Heart left ventricle (tissue), 16 donors: ENCODE measurements around the gene ARNT2. TPM values are rescaled to one million over a fixed set of nuclear protein-coding genes. Genes with fewer than 3 reads are reported as not detected.

Experiments
- ATAC-seq, 4 donors: fragments of 200-7000 bp; cut with Tn5 transposase; one replicate each; pipeline ENCODE4 v1.9.1; 2020 to 2022; ENCODE audit warnings: moderate library complexity in 4 of 4, mild to moderate bottlenecking in 3 of 4, moderate number of reproducible peaks in 1 of 4
- DNase-seq, 5 donors: peaks; one replicate each; pipeline ENCODE4 v3.0.0-alpha.2; 2020
- H3K27ac ChIP-seq, 12 donors: fragments of 200-600 bp; sonication (generic) in 4 of 12; one replicate each; pipeline versions ENCODE4 v1.5.0 to v1.8.0; 2016 to 2022; ENCODE audit warnings: mild to moderate bottlenecking in 2 of 12
- H3K27me3 ChIP-seq, 9 donors: fragments of 200-600 bp; sonication (generic) in 2 of 9; one replicate each; pipeline versions ENCODE4 v1.5.1 to v1.8.0; 2016 to 2022; ENCODE audit warnings: mild to moderate bottlenecking in 3 of 9
- H3K36me3 ChIP-seq, 9 donors: fragments of 200-600 bp; sonication (generic) in 2 of 9; one replicate each; pipeline versions ENCODE4 v1.5.0 to v1.8.0; 2018 to 2022; ENCODE audit warnings: mild to moderate bottlenecking in 2 of 9
- H3K4me1 ChIP-seq, 12 donors: fragments of 200-600 bp; sonication (generic) in 4 of 12; one replicate each; pipeline versions ENCODE4 v1.5.0 to v1.8.0; 2016 to 2022; ENCODE audit warnings: mild to moderate bottlenecking in 3 of 12
- H3K4me3 ChIP-seq, 12 donors: fragments of 200-600 bp; sonication (generic) in 4 of 12; one replicate each; pipeline versions ENCODE4 v1.5.0 to v1.8.0; 2017 to 2022; ENCODE audit warnings: mild to moderate bottlenecking in 9 of 12, moderate library complexity in 4 of 12
- H3K9me3 ChIP-seq, 12 donors: fragments of 200-600 bp; sonication (generic) in 4 of 12; one replicate each; pipeline versions ENCODE4 v1.5.0 to v1.8.0; 2016 to 2022; ENCODE audit warnings: mild to moderate bottlenecking in 1 of 12
- CTCF ChIP-seq, 12 donors: fragments of 200-600 bp; sonication (generic) in 4 of 12; IDR thresholded peaks; one replicate each; pipeline versions ENCODE4 v1.5.0 to v1.8.0; 2018 to 2022; ENCODE audit warnings: antibody characterized with exemption in 12 of 12, mild to moderate bottlenecking in 5 of 12
- POLR2A ChIP-seq, 2 donors: fragments of 450-650 bp; IDR thresholded peaks; one replicate each; pipeline ENCODE4 v1.6.1; 2017; ENCODE audit warnings: antibody characterized with exemption in 2 of 2, mild to moderate bottlenecking in 2 of 2, moderate library complexity in 2 of 2
- WGBS, 4 donors: extraction: QIAGEN DNeasy Blood & Tissue Kit in 2 of 4; methylation state at CpG; one replicate each; pipeline versions ENCODE4 v1.1.5 to v1.1.7; 2013 to 2018; 5-methylcytosine and 5-hydroxymethylcytosine counted together
- intact Hi-C, 10 donors: fragments of 100-400 bp; cut with DNase I; formaldehyde crosslinking; loops; one replicate each; pipeline versions ENCODE4 v1.11.1 to v1.14.2; 2022
- polyA plus RNA-seq, 2 donors: library from polyadenylated mRNA; stranded (reverse); fragments of 200-250 nt; gene quantifications; one replicate each; pipeline ENCODE4 v1.2.3, GENCODE V29; 2013
- total RNA-seq, 9 donors: library from RNA; depleted of rRNA in 2 of 9; stranded (reverse); fragments of >200 nt in 2 of 9; fragmentation: NEBNext Ultra II Directional in 3 of 9; extraction: Animal tissue kit (Norgen Biotek cat#: 25700) in 3 of 9; gene quantifications; one replicate each; pipeline versions ENCODE4 v1.1.0 to v1.2.4, GENCODE V29; 2016 to 2023
- donor health status: ischemic (EF 13 %, LVEDD 7.1; RV severe dilation, severe dysfunction).
- donor health status: healthy with polysubstance abuse.
- donor health status: DM: no; HTN: yes; CAD: no.
- donor health status: DM: no; HTN: no; CAD: no.
- donor health status: ischemic (EF 25% LVEDD 6.9; RV normal size, moderate dysfunction).
- donor health status: ischemic (EF 25% LVEDD 5.7; RV mildly dilated, moderate dysfunction).
- donor health status: healthy.
- donor health status: DM: yes; HTN: yes; CAD: no.
- donor health status: ischemic (EF 35%, LVEDD 5.7; RV mildly dilated, moderate dysfunction).
- donor health status: nonischemic (EF 11% LVEDD 7.7; RV severe dilation, severe dysfunction).
- donor health status: DM: yes; HTN: yes; CAD: no.
- donor health status: PGD.
- donor health status: ischemic (EF 29% LVEDD 5.4; RV normal size, mild dysfunction).
- donor health status: nonischemic (EF 23%, LVEDD 6.1; RV moderate dilation, normal function).

The ARNT2 gene
- total and polyA plus RNA-seq, 11 donors, result 1.2 to 10.0 (median 3.9) TPM

- TF ChIP-seq POLR2A (IDR thresholded peaks at IDR 0.05), result no peak
- no peak for TF ChIP-seq CTCF (IDR thresholded peaks at IDR 0.05)
- no peak for ATAC-seq
- H3K4me3 ChIP-seq, result no peak overlapping the region
- no peak for DNase-seq
- H3K9me3 ChIP-seq, result no peaks in the 10 kb centered on the region
- H3K4me1 ChIP-seq, result peaks cover 0 to 5% (median 0%) of the 10 kb centered on the region in 12 donors
- WGBS, 4 donors, result 70 to 82% (median 79%) methylated on average over 3 of the region's 3 CpGs
- H3K36me3 ChIP-seq, result no peaks in the 10 kb centered on the region
- H3K27ac ChIP-seq, result no peak overlapping the region
- intact Hi-C loops, result no loop called here
- peaks cover 0 to 5% (median 0%) of the 10 kb centered on the region in 9 donors for H3K27me3 ChIP-seq
Observed at GRCh38 chr15:80549654-80550053, 145.5 kb downstream of the ARNT2 start.

- Histone ChIP-seq H3K27ac (no peak overlapping the region), H3K27me3 (peaks cover 0 to 5% (median 0%) of the 10 kb centered on the region in 9 donors), H3K9me3 (no peaks in the 10 kb centered on the region), H3K4me1 (peaks cover 0 to 5% (median 0%) of the 10 kb centered on the region in 12 donors), H3K36me3 (no peaks in the 10 kb centered on the region), H3K4me3 (no peak overlapping the region)
- DNase-seq (no peak), ATAC-seq (no peak)
- intact Hi-C loops, result no loop called here
- TF ChIP-seq CTCF (IDR thresholded peaks at IDR 0.05) (no peak), POLR2A (IDR thresholded peaks at IDR 0.05) (no peak)
- 20 to 38% (median 27%) methylated on average over 5 of the region's 5 CpGs for WGBS, 4 donors
Observed at GRCh38 chr15:80550219-80550907, 146.2 kb downstream of the ARNT2 start.

GRCh38 chr15:80550908-80551260 is 146.7 kb downstream of the ARNT2 start:
- DNase-seq (no peak), ATAC-seq (no peak)
- intact Hi-C loops, result no loop called here
- WGBS, 4 donors, result 43 to 53% (median 47%) methylated on average over 4 of the region's 4 CpGs
- no peaks in the 10 kb centered on the region for H3K36me3 ChIP-seq
- H3K27me3 ChIP-seq, result peaks cover 0 to 5% (median 0%) of the 10 kb centered on the region in 9 donors
- peaks cover 0 to 5% (median 0%) of the 10 kb centered on the region in 12 donors for H3K4me1 ChIP-seq
- no peak overlapping the region for H3K4me3 ChIP-seq
- no peaks in the 10 kb centered on the region for H3K9me3 ChIP-seq
- no peak overlapping the region for H3K27ac ChIP-seq
- TF ChIP-seq CTCF (IDR thresholded peaks at IDR 0.05) (no peak), POLR2A (IDR thresholded peaks at IDR 0.05) (no peak)

GRCh38 chr15:80551348-80551747 is 147.2 kb downstream of the ARNT2 start:
- Histone ChIP-seq H3K9me3 (no peaks in the 10 kb centered on the region), H3K27ac (no peak overlapping the region), H3K4me1 (peaks cover 0 to 5% (median 0%) of the 10 kb centered on the region in 12 donors), H3K4me3 (no peak overlapping the region), H3K36me3 (no peaks in the 10 kb centered on the region), H3K27me3 (peaks cover 0 to 5% (median 0%) of the 10 kb centered on the region in 9 donors)
- no peak for ATAC-seq
- TF ChIP-seq CTCF (IDR thresholded peaks at IDR 0.05) (no peak), POLR2A (IDR thresholded peaks at IDR 0.05) (no peak)
- DNase-seq, result no peak
- 80 to 89% (median 88%) methylated on average over 3 of the region's 3 CpGs for WGBS, 4 donors
- intact Hi-C loops, result no loop called here
